ENCODE results near the gene TMA7B.

Gene TMA7B

DNA sequence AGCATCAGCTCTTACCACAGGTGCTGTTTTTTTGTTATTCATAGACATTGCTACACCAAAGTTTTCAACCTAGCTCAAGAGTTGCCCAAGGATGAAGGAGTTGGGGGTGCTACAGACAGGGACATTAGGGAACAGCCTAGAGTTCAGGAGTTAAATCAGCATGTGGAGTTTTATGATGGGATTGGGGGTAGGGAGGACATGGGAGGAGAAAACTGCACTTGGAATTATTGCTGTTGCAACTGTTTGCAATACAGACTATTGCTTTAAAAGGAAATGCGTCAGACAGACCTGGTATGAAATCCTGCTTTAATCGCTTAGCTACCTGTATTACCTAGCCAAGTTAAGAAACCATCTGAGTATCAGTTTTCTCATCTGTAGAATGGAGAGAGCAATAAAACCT, 6.3 kb downstream of the TMA7B start:
- H3K14ac ChIP-seq (ENCODE audit: low read length in 2 of 2): no peak overlapping the region
- no peak overlapping the region for H3K18ac ChIP-seq (ENCODE audit: low read depth in 1 of 2, low read length in 2 of 2)
- DNase-seq: no peak
- H2AFZ ChIP-seq (ENCODE audit: low read depth, low read length): no peak overlapping the region
- no peak overlapping the region for H3K9ac ChIP-seq (ENCODE audit: low read length)
- H3K4me3 ChIP-seq (ENCODE audit: insufficient read depth in 1 of 2, low read depth in 1 of 2, low read length in 2 of 2): no peak overlapping the region
- no peak overlapping the region for H4K91ac ChIP-seq (ENCODE audit: low read length)
- no CpG with 5 or more reads among the region's 2 CpGs for WGBS
- H2BK5ac ChIP-seq (ENCODE audit: low read depth, low read length, poor library complexity, severe bottlenecking): no peak overlapping the region
- no peak overlapping the region for H3K4me2 ChIP-seq (ENCODE audit: low read length, poor library complexity, severe bottlenecking)
- no peak overlapping the region for H3K27ac ChIP-seq (ENCODE audit: low read length, poor library complexity, severe bottlenecking)
- H2BK120ac ChIP-seq (ENCODE audit: low read depth, low read length): no peak overlapping the region
- no peaks in the 10 kb centered on the region for H3K36me3 ChIP-seq (ENCODE audit: control insufficient read depth in 1 of 2, insufficient read depth in 2 of 2, low read depth in 1 of 2, low read length in 2 of 2)
- no peak overlapping the region for H2AK5ac ChIP-seq (ENCODE audit: low read length, severe bottlenecking)
- H3K4ac ChIP-seq (ENCODE audit: low read depth in 1 of 2, low read length in 2 of 2): no peak overlapping the region
- no peaks in the 10 kb centered on the region for H3K79me1 ChIP-seq (replicated peaks; ENCODE audit: low read length, poor library complexity, severe bottlenecking)
- no peak overlapping the region for H3K23ac ChIP-seq (ENCODE audit: low read length in 2 of 2)
- peaks cover 2 to 47% of the 10 kb centered on the region in 2 experiments for H3K27me3 ChIP-seq (ENCODE audit: control insufficient read depth in 1 of 2, insufficient read depth in 1 of 2, low read length in 2 of 2)
- peaks cover 9% of the 10 kb centered on the region for H3K4me1 ChIP-seq (ENCODE audit: control insufficient read depth, insufficient read depth, low read depth, low read length)
- H2BK12ac ChIP-seq (ENCODE audit: low read length in 2 of 2): no peak overlapping the region
- H4K8ac ChIP-seq (ENCODE audit: low read length): no peak overlapping the region
- H3K9me3 ChIP-seq (ENCODE audit: control insufficient read depth, low read length): no peaks in the 10 kb centered on the region
- H2BK15ac ChIP-seq (ENCODE audit: low read depth, poor library complexity, severe bottlenecking): no peak overlapping the region

DNA sequence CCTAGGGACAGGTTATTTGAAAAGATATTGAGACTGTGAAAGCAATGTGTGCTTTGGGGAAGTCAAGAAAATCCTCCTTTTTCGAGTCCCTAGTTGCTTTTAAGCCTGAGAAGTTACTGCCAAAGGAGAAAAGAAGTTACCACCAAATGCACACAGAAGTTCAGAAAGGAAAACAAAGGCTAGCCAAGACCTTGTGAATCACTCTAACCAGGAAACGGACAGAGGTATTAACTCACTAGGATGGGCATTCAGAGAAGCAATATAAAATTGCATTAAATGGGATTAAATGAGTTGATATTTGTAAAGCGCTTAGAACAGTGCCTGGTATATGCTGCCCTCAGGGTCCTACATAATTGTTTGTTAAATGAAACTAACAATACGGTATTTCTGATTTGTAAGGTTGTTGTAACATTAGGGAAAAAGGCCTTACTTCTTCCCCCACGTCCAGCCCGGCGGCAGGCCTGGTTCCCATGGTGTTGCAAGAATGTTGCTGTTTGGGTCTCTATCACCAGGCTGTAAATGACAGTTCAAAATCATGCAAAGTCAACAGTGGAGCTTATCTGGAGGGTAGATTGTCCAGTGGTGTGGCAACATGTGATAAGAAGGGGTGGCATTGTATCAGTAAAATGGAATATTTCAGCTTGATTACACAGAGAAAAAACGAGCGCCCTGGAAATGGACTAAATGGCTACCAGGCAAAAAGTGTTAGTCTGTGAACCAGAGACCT, 7.1 kb downstream of the TMA7B start:
- 91% methylated on average over 9 of the region's 9 CpGs for WGBS
- peaks cover 6% of the 10 kb centered on the region for H3K4me1 ChIP-seq (ENCODE audit: control insufficient read depth, insufficient read depth, low read depth, low read length)
- no peaks in the 10 kb centered on the region for H3K79me1 ChIP-seq (replicated peaks; ENCODE audit: low read length, poor library complexity, severe bottlenecking)
- H4K8ac ChIP-seq (ENCODE audit: low read length): no peak overlapping the region
- no peak overlapping the region for H3K27ac ChIP-seq (ENCODE audit: low read length, poor library complexity, severe bottlenecking)
- no peaks in the 10 kb centered on the region for H3K36me3 ChIP-seq (ENCODE audit: control insufficient read depth in 1 of 2, insufficient read depth in 2 of 2, low read depth in 1 of 2, low read length in 2 of 2)
- H3K4me3 ChIP-seq (ENCODE audit: insufficient read depth in 1 of 2, low read depth in 1 of 2, low read length in 2 of 2): no peak overlapping the region
- H2BK120ac ChIP-seq (ENCODE audit: low read depth, low read length): no peak overlapping the region
- DNase-seq: no peak
- no peak overlapping the region for H3K9ac ChIP-seq (ENCODE audit: low read length)
- H3K9me3 ChIP-seq (ENCODE audit: control insufficient read depth, low read length): no peaks in the 10 kb centered on the region
- H2BK12ac ChIP-seq (ENCODE audit: low read length in 2 of 2): no peak overlapping the region
- H3K4ac ChIP-seq (ENCODE audit: low read depth in 1 of 2, low read length in 2 of 2): no peak overlapping the region
- H3K18ac ChIP-seq (ENCODE audit: low read depth in 1 of 2, low read length in 2 of 2): no peak overlapping the region
- H3K23ac ChIP-seq (ENCODE audit: low read length in 2 of 2): no peak overlapping the region
- no peak overlapping the region for H2AFZ ChIP-seq (ENCODE audit: low read depth, low read length)
- H2AK5ac ChIP-seq (ENCODE audit: low read length, severe bottlenecking): no peak overlapping the region
- no peak overlapping the region for H2BK5ac ChIP-seq (ENCODE audit: low read depth, low read length, poor library complexity, severe bottlenecking)
- no peak overlapping the region for H3K4me2 ChIP-seq (ENCODE audit: low read length, poor library complexity, severe bottlenecking)
- H3K27me3 ChIP-seq (ENCODE audit: control insufficient read depth in 1 of 2, insufficient read depth in 1 of 2, low read length in 2 of 2): peaks cover 10 to 55% of the 10 kb centered on the region in 2 experiments
- no peak overlapping the region for H3K14ac ChIP-seq (ENCODE audit: low read length in 2 of 2)
- H4K91ac ChIP-seq (ENCODE audit: low read length): no peak overlapping the region
- no peak overlapping the region for H2BK15ac ChIP-seq (ENCODE audit: low read depth, poor library complexity, severe bottlenecking)

DNA sequence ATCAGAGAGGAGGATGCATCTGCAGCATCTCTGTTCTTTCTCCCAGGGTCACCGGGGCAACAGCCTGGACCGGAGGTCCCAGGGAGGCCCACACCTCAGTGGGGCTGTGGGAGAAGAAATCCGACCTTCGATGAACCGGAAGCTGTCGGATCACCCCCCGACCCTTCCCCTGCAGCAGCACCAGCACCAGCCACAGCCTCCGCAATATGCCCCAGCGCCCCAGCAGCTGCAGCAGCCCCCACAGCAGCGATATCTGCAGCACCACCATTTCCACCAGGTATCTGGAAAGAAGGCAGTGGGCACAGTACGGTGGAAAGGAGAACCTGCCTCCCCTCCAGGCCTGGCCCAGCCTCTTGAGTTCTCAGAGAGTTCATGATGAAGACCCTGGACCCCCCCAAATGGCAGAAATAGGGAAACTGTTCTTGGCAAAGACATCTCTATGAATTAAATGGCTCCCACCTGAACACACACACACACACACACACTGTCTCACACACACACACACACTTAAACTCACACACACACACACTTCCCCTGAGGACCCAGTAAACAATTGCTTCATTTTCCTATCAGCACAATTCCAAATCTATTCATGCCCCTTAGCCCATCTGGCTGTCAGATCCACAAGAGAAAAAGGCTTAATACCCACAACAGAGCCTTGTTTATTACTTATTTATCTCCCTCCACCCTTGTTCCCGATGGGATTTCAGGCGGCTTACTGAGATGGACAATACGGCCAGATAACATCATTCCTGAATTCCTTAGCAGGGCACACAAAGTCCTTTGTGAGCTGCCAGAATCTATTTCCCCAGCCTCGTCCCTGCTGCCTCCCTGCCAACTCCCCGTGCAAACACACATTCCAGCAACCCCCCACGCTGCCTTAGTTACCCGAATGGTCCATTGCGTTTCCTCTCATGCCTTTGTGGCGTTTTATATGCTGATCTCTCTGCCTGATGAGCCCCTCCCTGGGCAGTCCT, 8.1 kb downstream of the TMA7B start:
- no peak for DNase-seq

DNA sequence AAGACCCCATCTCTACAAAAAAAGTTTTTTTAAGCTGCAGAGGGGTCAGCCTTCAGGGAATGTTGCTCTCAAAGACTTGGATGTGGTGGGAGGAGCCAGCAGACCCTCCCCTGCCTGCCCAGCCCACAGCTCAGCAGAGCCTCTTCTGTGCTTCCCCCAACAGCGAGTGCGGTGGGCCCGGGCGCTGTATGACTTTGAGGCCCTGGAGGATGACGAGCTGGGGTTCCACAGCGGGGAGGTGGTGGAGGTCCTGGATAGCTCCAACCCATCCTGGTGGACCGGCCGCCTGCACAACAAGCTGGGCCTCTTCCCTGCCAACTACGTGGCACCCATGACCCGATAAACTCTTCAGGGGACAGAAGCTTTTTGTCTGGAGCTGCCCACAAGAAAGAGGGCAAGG, 10.5 kb downstream of the TMA7B start:
- H3K18ac ChIP-seq (ENCODE audit: low read depth in 1 of 2, low read length in 2 of 2): no peak overlapping the region
- H3K36me3 ChIP-seq (ENCODE audit: control insufficient read depth in 1 of 2, insufficient read depth in 2 of 2, low read depth in 1 of 2, low read length in 2 of 2): no peaks in the 10 kb centered on the region
- no peak overlapping the region for H2BK120ac ChIP-seq (ENCODE audit: low read depth, low read length)
- H3K23ac ChIP-seq (ENCODE audit: low read length in 2 of 2): no peak overlapping the region
- DNase-seq: no peak
- H3K4ac ChIP-seq (ENCODE audit: low read depth in 1 of 2, low read length in 2 of 2): no peak overlapping the region
- WGBS: 89% methylated on average over 10 of the region's 10 CpGs
- no peak overlapping the region for H2AFZ ChIP-seq (ENCODE audit: low read depth, low read length)
- H2BK15ac ChIP-seq (ENCODE audit: low read depth, poor library complexity, severe bottlenecking): no peak overlapping the region
- no peak overlapping the region for H4K91ac ChIP-seq (ENCODE audit: low read length)
- H2BK12ac ChIP-seq (ENCODE audit: low read length in 2 of 2): no peak overlapping the region
- no peak overlapping the region for H3K9ac ChIP-seq (ENCODE audit: low read length)
- no peaks in the 10 kb centered on the region for H3K9me3 ChIP-seq (ENCODE audit: control insufficient read depth, low read length)
- H3K79me1 ChIP-seq (replicated peaks; ENCODE audit: low read length, poor library complexity, severe bottlenecking): no peaks in the 10 kb centered on the region
- H3K14ac ChIP-seq (ENCODE audit: low read length in 2 of 2): no peak overlapping the region
- H4K8ac ChIP-seq (ENCODE audit: low read length): no peak overlapping the region
- H2AK5ac ChIP-seq (ENCODE audit: low read length, severe bottlenecking): no peak overlapping the region
- H3K4me2 ChIP-seq (ENCODE audit: low read length, poor library complexity, severe bottlenecking): no peak overlapping the region
- H2BK5ac ChIP-seq (ENCODE audit: low read depth, low read length, poor library complexity, severe bottlenecking): no peak overlapping the region
- H3K27me3 ChIP-seq (ENCODE audit: control insufficient read depth in 1 of 2, insufficient read depth in 1 of 2, low read length in 2 of 2): peaks cover 41 to 75% of the 10 kb centered on the region in 2 experiments
- H3K4me3 ChIP-seq (ENCODE audit: insufficient read depth in 1 of 2, low read depth in 1 of 2, low read length in 2 of 2): no peak overlapping the region
- H3K4me1 ChIP-seq (ENCODE audit: control insufficient read depth, insufficient read depth, low read depth, low read length): peaks cover 3% of the 10 kb centered on the region
- no peak overlapping the region for H3K27ac ChIP-seq (ENCODE audit: low read length, poor library complexity, severe bottlenecking)

More for the DNA sequence above, 8.1 kb downstream of the TMA7B start:
- no peak overlapping the region for H3K9ac ChIP-seq (ENCODE audit: low read length)
- no peak overlapping the region for H3K4me2 ChIP-seq (ENCODE audit: low read length, poor library complexity, severe bottlenecking)
- H3K9me3 ChIP-seq (ENCODE audit: control insufficient read depth, low read length): no peaks in the 10 kb centered on the region
- 86% methylated on average over 20 of the region's 20 CpGs for WGBS
- no peaks in the 10 kb centered on the region for H3K79me1 ChIP-seq (replicated peaks; ENCODE audit: low read length, poor library complexity, severe bottlenecking)
- H3K14ac ChIP-seq (ENCODE audit: low read length in 2 of 2): peak overlapping the region in 1 of 2 experiments; percentile 49
- H3K4me1 ChIP-seq (ENCODE audit: control insufficient read depth, insufficient read depth, low read depth, low read length): peaks cover 3% of the 10 kb centered on the region
- no peak overlapping the region for H4K8ac ChIP-seq (ENCODE audit: low read length)
- H2BK5ac ChIP-seq (ENCODE audit: low read depth, low read length, poor library complexity, severe bottlenecking): no peak overlapping the region
- no peak overlapping the region for H3K18ac ChIP-seq (ENCODE audit: low read depth in 1 of 2, low read length in 2 of 2)
- H3K4ac ChIP-seq (ENCODE audit: low read depth in 1 of 2, low read length in 2 of 2): no peak overlapping the region
- H2BK12ac ChIP-seq (ENCODE audit: low read length in 2 of 2): no peak overlapping the region
- no peak overlapping the region for H4K91ac ChIP-seq (ENCODE audit: low read length)
- H3K27ac ChIP-seq (ENCODE audit: low read length, poor library complexity, severe bottlenecking): no peak overlapping the region
- H2BK120ac ChIP-seq (ENCODE audit: low read depth, low read length): no peak overlapping the region
- no peaks in the 10 kb centered on the region for H3K36me3 ChIP-seq (ENCODE audit: control insufficient read depth in 1 of 2, insufficient read depth in 2 of 2, low read depth in 1 of 2, low read length in 2 of 2)
- no peak overlapping the region for H2AK5ac ChIP-seq (ENCODE audit: low read length, severe bottlenecking)
- no peak overlapping the region for H2BK15ac ChIP-seq (ENCODE audit: low read depth, poor library complexity, severe bottlenecking)
- no peak overlapping the region for H3K4me3 ChIP-seq (ENCODE audit: insufficient read depth in 1 of 2, low read depth in 1 of 2, low read length in 2 of 2)
- H3K27me3 ChIP-seq (ENCODE audit: control insufficient read depth in 1 of 2, insufficient read depth in 1 of 2, low read length in 2 of 2): peaks cover 20 to 65% of the 10 kb centered on the region in 2 experiments
- H3K23ac ChIP-seq (ENCODE audit: low read length in 2 of 2): no peak overlapping the region
- no peak overlapping the region for H2AFZ ChIP-seq (ENCODE audit: low read depth, low read length)
